Ureter (tissue), 1 donor: Measurements from ENCODE around the gene OLFM2. TPM values are rescaled to one million over a fixed set of nuclear protein-coding genes. Genes with fewer than 3 reads are reported as not detected.
"Not testable (repeated sequence)": the region's sequence is repeated elsewhere in the genome, so short reads cannot be mapped to it uniquely, and the experiment has no call there.

Source experiments
- DNase-seq: peaks from one replicate; pipeline ENCODE4 v3.0.0-alpha.2; 2020; ENCODE audit warnings: low spot score
- total RNA-seq: library from RNA; stranded (reverse); gene quantifications from one replicate; pipeline ENCODE4 v1.2.4, GENCODE V29; 2023
- donor health status: DM: yes; HTN: yes; CAD: no.

Gene OLFM2
- total RNA-seq, 1 donor from 2014 or later, result 5.6 TPM

- DNase-seq, result no peak
Measured at GRCh38 chr19:9828551-9829063, 107.7 kb downstream of the OLFM2 start.

- DNase-seq, result peak; percentile 94
Measured at GRCh38 chr19:9827289-9828238, 108.8 kb downstream of the OLFM2 start, which contains the start of gene UBL5. UBL5 (plus strand) TSS chr19:9827918; CDS start chr19:9828338, 420 bp downstream.

- DNase-seq, result no peak
Measured at GRCh38 chr19:9823816-9824215, 112.5 kb downstream of the OLFM2 start.

- not testable (repeated sequence) for DNase-seq
Measured at GRCh38 chr19:9820034-9820433, 116.3 kb downstream of the OLFM2 start.

- no peak for DNase-seq
Measured at GRCh38 chr19:9819596-9819909, 116.8 kb downstream of the OLFM2 start.

DNA sequence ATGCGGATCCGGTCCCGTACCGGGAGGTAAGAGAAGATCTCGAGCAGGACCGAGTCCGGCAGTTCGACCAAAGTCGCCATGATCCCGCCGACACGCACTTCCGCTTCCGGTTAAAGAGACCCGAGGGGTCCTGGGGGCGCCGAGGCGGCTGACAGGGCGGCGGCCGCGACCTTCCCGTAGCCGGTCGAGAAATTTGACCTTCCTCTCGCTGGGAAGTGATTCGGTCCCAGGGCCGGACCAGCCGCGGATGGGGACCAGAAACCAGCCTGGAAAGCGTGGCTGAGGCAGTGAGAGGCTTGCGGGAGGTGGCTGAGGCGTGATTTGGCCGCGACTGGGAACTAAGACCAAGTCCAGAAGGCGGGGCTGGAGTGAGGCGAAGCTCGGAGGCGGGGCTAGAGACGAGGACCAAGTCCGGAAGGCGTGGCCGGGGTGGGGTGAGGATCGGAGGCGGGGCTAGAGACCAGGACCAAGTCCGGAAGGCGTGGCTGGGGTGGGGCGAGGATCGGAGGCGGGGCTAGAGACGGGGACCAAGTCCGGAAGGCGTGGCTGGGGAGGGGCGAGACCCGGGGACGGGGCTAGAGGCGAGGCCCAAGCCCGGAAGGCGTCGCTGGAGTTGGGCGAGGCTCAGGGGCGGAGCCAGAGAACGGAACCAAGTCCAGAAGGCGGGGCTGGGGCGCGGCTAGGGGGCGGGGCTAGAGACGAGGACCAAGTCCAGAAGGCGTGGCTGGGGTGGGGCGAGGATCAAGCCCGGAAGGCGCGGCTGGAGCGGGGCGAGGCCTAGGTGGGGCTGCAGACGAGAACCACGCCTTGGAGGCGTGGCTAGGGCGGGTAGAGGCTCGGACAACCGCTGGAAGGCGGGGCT, 117.3 kb downstream of the OLFM2 start, which contains the start of gene FBXL12:
Gene FBXL12, minus strand, starts transcription at position 346 of the 862 bp plus-strand sequence. Its CDS starts 266 bp downstream, at position 80.
- peak; percentile 100 for DNase-seq

- DNase-seq, result no peak
Measured at GRCh38 chr19:9818175-9818733, 118.1 kb downstream of the OLFM2 start.

DNA sequence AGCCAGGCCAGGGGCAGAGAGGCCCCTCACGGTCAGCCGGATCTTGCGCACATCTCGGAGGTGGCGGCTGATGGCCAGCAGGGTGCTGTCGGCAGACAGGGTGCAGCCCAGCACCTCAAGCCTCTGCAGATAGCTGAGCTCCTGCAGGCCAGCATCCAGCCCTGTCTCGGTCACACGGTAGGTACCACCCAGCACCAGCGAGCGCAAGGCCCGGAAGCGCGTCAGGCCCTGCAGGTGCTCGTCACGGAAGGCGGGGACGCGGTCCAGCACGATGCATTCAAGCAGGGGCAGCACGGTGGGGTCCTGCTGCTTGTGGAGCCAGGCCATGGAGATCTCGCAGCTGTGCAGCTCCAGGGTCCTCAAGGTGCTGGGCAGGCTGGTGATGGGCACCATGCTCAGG, 125.2 kb downstream of the OLFM2 start:
- no peak for DNase-seq

- no peak for DNase-seq
Measured at GRCh38 chr19:9808855-9809824, 127.2 kb downstream of the OLFM2 start.

DNA sequence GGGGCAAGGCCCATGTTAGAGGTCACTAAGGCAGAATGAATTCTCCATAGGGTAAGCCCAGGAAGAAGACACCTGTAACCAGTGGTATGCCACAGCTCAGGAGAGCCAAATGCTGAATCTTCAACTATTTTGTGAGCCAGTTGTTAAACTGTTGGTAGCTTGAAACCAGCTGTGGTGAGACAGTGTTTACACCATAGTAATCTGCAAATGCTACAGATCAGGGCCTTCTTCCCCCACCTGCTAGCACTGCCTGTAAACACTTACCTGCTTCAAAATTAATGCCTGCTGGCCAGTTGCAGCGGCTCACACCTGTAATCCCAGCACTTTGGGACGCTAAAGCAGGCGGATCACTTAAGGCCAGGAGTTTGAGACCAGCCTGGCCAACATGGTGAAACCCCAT, 129.5 kb downstream of the OLFM2 start:
- DNase-seq, result no peak

Other genes with a start within 250 kb of the OLFM2 start
- gene ZNF846, start 167.8 kb downstream of the OLFM2 start, total RNA-seq, result 62.7 TPM
- gene FBXL12, start 117.4 kb downstream of the OLFM2 start, total RNA-seq, result 28.2 TPM
- 315 TPM for gene UBL5, start 108.6 kb downstream of the OLFM2 start, total RNA-seq
- 52.8 TPM for gene PIN1, start 101.2 kb downstream of the OLFM2 start, total RNA-seq
- 12.4 TPM for gene COL5A3, start 74.0 kb upstream of the OLFM2 start, total RNA-seq
- not detected for gene RDH8, start 77.0 kb upstream of the OLFM2 start, total RNA-seq
- gene SHFL, start 149.8 kb upstream of the OLFM2 start, total RNA-seq, result 44.6 TPM
- gene ANGPTL6, start 166.2 kb upstream of the OLFM2 start, total RNA-seq, result 0.81 TPM
- 78.6 TPM for gene PPAN, start 169.8 kb upstream of the OLFM2 start, total RNA-seq
- 25.6 TPM for gene P2RY11, start 175.2 kb upstream of the OLFM2 start, total RNA-seq
- 238 TPM for gene EIF3G, start 183.4 kb upstream of the OLFM2 start, total RNA-seq